ENCODE measurements around the gene C11orf97.

GRCh38 chr11:94557421-94557820 lies 45.2 kb downstream of the C11orf97 start:
- TF ChIP-seq POLR2A (IDR thresholded peaks at IDR 0.05) (no peak), CTCF (IDR thresholded peaks at IDR 0.05) (no peak), POLR2AphosphoS5 (IDR thresholded peaks at IDR 0.05) (no peak)

Data from stomach (tissue), 4 donors.